ENCODE data around the gene SLCO2B1. TPM values are rescaled to one million over a fixed set of nuclear protein-coding genes. Genes with fewer than 3 reads are reported as not detected.

Gene SLCO2B1
- total and polyA plus RNA-seq, 2 donors from 2014 or later = 8.9 to 117 TPM

- Histone ChIP-seq H3K27me3 (ENCODE audit: control insufficient read depth, insufficient read depth, low read length) (no peaks in the 10 kb centered on the region), H3K4me1 (ENCODE audit: control insufficient read depth in 2 of 3, insufficient read depth in 2 of 3, low read depth in 1 of 3, low read length in 3 of 3) (no peaks in the 10 kb centered on the region), H3K4me3 (ENCODE audit: low read length in 3 of 3) (no peak overlapping the region), H3K36me3 (ENCODE audit: control insufficient read depth in 2 of 3, insufficient read depth in 3 of 3, low read length in 3 of 3) (no peaks in the 10 kb centered on the region), H3K9ac (ENCODE audit: low read length in 3 of 3) (no peak overlapping the region), H3K9me3 (ENCODE audit: control insufficient read depth in 2 of 3, insufficient read depth in 1 of 3, low read length in 3 of 3) (no peaks in the 10 kb centered on the region), H3K27ac (ENCODE audit: low read depth in 2 of 2, low read length in 2 of 2) (no peak overlapping the region)
- DNase-seq = no peak
- TF ChIP-seq, protein P1, sequence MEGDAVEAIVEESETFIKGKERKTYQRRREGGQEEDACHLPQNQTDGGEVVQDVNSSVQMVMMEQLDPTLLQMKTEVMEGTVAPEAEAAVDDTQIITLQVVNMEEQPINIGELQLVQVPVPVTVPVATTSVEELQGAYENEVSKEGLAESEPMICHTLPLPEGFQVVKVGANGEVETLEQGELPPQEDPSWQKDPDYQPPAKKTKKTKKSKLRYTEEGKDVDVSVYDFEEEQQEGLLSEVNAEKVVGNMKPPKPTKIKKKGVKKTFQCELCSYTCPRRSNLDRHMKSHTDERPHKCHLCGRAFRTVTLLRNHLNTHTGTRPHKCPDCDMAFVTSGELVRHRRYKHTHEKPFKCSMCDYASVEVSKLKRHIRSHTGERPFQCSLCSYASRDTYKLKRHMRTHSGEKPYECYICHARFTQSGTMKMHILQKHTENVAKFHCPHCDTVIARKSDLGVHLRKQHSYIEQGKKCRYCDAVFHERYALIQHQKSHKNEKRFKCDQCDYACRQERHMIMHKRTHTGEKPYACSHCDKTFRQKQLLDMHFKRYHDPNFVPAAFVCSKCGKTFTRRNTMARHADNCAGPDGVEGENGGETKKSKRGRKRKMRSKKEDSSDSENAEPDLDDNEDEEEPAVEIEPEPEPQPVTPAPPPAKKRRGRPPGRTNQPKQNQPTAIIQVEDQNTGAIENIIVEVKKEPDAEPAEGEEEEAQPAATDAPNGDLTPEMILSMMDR (IDR thresholded peaks at IDR 0.05; ENCODE audit: borderline replicate concordance, extremely low read depth, insufficient read depth) = no peak
- intact Hi-C loops (cut with DNase I) = no loop called here
- no peak for FAIRE-seq
These were observed 69.0 kb downstream of the SLCO2B1 start for GRCh38 chr11:75219869-75220268.

GRCh38 chr11:75223954-75224643, 73.2 kb downstream of the SLCO2B1 start:
- TF ChIP-seq, protein P1 (IDR thresholded peaks at IDR 0.05; ENCODE audit: borderline replicate concordance, extremely low read depth, insufficient read depth) = no peak
- Histone ChIP-seq H3K36me3 (ENCODE audit: control insufficient read depth in 2 of 3, insufficient read depth in 3 of 3, low read length in 3 of 3) (no peaks in the 10 kb centered on the region), H3K4me1 (ENCODE audit: control insufficient read depth in 2 of 3, insufficient read depth in 2 of 3, low read depth in 1 of 3, low read length in 3 of 3) (no peaks in the 10 kb centered on the region), H3K9me3 (ENCODE audit: control insufficient read depth in 2 of 3, insufficient read depth in 1 of 3, low read length in 3 of 3) (no peaks in the 10 kb centered on the region), H3K9ac (ENCODE audit: low read length in 3 of 3) (no peak overlapping the region), H3K27me3 (ENCODE audit: control insufficient read depth, insufficient read depth, low read length) (no peaks in the 10 kb centered on the region), H3K27ac (ENCODE audit: low read depth in 2 of 2, low read length in 2 of 2) (no peak overlapping the region), H3K4me3 (ENCODE audit: low read length in 3 of 3) (no peak overlapping the region)
- FAIRE-seq (no peak), DNase-seq (no peak)
- intact Hi-C loops (cut with DNase I) = no loop called here

GRCh38 chr11:75225794-75226193, 74.9 kb downstream of the SLCO2B1 start:
- intact Hi-C loops (cut with DNase I) = no loop called here
- no peak overlapping the region for H3K9ac ChIP-seq (ENCODE audit: low read length in 3 of 3)
- TF ChIP-seq, protein P1 (IDR thresholded peaks at IDR 0.05; ENCODE audit: borderline replicate concordance, extremely low read depth, insufficient read depth) = no peak
- H3K4me3 ChIP-seq (ENCODE audit: low read length in 3 of 3) = no peak overlapping the region
- no peaks in the 10 kb centered on the region for H3K9me3 ChIP-seq (ENCODE audit: control insufficient read depth in 2 of 3, insufficient read depth in 1 of 3, low read length in 3 of 3)
- H3K4me1 ChIP-seq (ENCODE audit: control insufficient read depth in 2 of 3, insufficient read depth in 2 of 3, low read depth in 1 of 3, low read length in 3 of 3) = no peaks in the 10 kb centered on the region
- H3K36me3 ChIP-seq (ENCODE audit: control insufficient read depth in 2 of 3, insufficient read depth in 3 of 3, low read length in 3 of 3) = no peaks in the 10 kb centered on the region
- no peaks in the 10 kb centered on the region for H3K27me3 ChIP-seq (ENCODE audit: control insufficient read depth, insufficient read depth, low read length)
- FAIRE-seq (no peak), DNase-seq (no peak)
- no peak overlapping the region for H3K27ac ChIP-seq (ENCODE audit: low read depth in 2 of 2, low read length in 2 of 2)

- Histone ChIP-seq H3K4me3 (ENCODE audit: low read length in 3 of 3) (no peak overlapping the region), H3K9ac (ENCODE audit: low read length in 3 of 3) (no peak overlapping the region), H3K4me1 (ENCODE audit: control insufficient read depth in 2 of 3, insufficient read depth in 2 of 3, low read depth in 1 of 3, low read length in 3 of 3) (no peaks in the 10 kb centered on the region), H3K36me3 (ENCODE audit: control insufficient read depth in 2 of 3, insufficient read depth in 3 of 3, low read length in 3 of 3) (no peaks in the 10 kb centered on the region), H3K27me3 (ENCODE audit: control insufficient read depth, insufficient read depth, low read length) (no peaks in the 10 kb centered on the region), H3K9me3 (ENCODE audit: control insufficient read depth in 2 of 3, insufficient read depth in 1 of 3, low read length in 3 of 3) (no peaks in the 10 kb centered on the region), H3K27ac (ENCODE audit: low read depth in 2 of 2, low read length in 2 of 2) (no peak overlapping the region)
- DNase-seq = no peak
- FAIRE-seq = no peak
- TF ChIP-seq, protein P1 (IDR thresholded peaks at IDR 0.05; ENCODE audit: borderline replicate concordance, extremely low read depth, insufficient read depth) = no peak
- intact Hi-C loops (cut with DNase I) = no loop called here
These were observed 78.6 kb downstream of the SLCO2B1 start for GRCh38 chr11:75229466-75229865.
